KBM-7 (cell line): Measurements from ENCODE around the gene SEMA4A.

Experiments
- DNase-seq: peaks from one replicate; pipeline ENCODE4 v3.0.0-alpha.2; 2015
- in situ Hi-C: fragments of 300-500 bp; cut with MboI; formaldehyde crosslinking; loops from 2 replicates; pipeline ENCODE4 v1.14.3; 2020; ENCODE audit warnings: low sequenced_read_pairs, low pct_unique_long_range_greater_than_20kb, mixed read lengths

Gene SEMA4A

DNA sequence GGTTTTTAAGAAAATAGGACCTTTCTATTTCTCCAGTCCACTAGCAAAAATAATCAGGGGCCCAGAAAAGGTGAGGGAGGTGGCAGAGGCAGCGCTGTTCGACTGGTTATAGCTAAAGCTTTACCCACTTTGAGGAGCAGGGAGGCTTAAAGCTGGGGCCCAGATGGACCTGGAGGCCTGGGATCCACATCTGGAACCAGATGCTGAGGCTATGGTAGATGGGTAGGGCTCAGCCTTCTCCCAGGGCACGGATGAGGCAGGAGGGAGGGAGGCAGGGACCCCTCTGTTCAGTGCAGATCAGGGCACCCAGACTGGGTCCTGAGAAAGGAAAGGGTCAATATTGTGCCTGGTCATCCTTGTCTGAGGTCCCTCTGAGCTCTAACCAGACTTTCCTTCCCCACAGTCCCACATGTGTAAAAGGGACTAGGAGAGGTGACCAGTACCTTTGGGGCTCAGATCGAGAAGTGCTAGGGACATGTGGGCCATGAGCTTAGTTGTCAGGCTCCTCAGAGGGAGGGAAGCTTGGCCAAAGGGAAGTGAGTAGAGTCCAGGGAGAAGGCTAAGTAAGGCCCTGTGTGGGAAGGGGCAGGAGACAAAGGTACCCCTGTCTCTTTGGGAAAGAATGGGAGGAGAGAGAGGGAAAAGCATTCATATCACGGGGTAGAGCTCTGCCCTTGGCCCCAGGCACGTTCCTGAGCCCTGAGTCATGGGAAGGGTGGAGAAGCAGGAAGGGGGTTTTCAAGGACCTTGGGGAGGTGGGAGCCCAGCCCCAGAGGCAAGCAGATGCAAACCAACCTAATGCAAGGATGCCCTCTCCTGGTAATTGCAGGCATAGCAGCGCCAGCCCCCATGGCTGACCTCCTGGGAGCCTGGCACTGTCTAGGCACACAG is 23.5 kb upstream of the SEMA4A start:
- peak; percentile 82 for DNase-seq
- in situ Hi-C loops: loop anchor here (5.0 kb wide), 1 partner anchor 38 kb away; no protein-coding TSS in a partner anchor

DNA sequence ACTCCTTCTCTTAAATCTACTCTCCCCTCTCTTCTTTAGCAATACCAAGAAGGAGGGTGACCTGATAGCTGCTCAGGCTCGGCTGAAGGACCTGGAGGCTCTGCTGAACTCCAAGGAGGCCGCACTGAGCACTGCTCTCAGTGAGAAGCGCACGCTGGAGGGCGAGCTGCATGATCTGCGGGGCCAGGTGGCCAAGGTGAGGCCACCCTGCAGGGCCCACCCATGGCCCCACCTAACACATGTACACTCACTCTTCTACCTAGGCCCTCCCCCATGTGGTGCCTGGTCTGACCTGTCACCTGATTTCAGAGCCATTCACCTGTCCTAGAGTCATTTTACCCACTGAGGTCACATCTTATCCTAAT is 22.8 kb upstream of the SEMA4A start:
- in situ Hi-C loops: no loop called here
- no peak for DNase-seq

DNA sequence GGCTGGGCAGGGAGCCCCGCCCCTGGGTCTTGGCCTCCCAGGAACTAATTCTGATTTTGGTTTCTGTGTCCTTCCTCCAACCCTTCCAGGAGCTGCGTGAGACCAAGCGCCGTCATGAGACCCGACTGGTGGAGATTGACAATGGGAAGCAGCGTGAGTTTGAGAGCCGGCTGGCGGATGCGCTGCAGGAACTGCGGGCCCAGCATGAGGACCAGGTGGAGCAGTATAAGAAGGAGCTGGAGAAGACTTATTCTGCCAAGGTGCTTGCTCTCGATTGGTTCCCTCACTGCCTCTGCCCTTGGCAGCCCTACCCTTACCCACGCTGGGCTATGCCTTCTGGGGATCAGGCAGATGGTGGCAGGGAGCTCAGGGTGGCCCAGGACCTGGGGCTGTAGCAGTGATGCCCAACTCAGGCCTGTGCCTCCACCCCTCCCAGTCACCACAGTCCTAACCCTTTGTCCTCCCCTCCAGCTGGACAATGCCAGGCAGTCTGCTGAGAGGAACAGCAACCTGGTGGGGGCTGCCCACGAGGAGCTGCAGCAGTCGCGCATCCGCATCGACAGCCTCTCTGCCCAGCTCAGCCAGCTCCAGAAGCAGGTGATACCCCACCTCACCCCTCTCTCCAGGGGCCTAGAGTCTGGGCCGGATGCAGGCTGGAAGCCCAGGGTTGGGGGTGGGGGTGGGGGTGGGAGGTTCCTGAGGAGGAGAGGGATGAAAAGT is 18.5 kb upstream of the SEMA4A start:
- in situ Hi-C loops: no loop called here
- DNase-seq: no peak

DNA sequence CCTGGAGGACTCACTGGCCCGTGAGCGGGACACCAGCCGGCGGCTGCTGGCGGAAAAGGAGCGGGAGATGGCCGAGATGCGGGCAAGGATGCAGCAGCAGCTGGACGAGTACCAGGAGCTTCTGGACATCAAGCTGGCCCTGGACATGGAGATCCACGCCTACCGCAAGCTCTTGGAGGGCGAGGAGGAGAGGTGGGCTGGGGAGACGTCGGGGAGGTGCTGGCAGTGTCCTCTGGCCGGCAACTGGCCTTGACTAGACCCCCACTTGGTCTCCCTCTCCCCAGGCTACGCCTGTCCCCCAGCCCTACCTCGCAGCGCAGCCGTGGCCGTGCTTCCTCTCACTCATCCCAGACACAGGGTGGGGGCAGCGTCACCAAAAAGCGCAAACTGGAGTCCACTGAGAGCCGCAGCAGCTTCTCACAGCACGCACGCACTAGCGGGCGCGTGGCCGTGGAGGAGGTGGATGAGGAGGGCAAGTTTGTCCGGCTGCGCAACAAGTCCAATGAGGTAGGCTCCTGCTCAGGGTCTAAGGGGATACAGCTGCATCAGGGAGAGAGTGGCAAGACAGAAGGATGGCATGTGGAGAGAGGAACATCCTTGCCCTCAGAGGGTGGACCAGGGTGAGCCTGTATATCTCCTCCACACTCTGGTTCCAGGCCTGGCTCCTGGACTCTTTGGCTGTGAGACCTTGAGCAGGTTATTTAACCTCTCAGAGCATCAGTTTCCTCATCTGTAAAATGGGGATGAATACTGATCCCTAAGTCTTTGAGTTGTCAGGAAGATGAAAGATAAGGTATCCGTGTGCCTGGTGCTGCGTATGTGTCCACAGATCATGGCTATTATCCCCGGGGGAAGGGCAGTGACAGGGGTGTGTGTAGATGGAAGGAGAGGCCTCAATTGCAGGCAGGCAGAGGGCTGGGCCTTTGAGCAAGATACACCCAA is 17.2 kb upstream of the SEMA4A start:
- in situ Hi-C loops: no loop called here
- no peak for DNase-seq

DNA sequence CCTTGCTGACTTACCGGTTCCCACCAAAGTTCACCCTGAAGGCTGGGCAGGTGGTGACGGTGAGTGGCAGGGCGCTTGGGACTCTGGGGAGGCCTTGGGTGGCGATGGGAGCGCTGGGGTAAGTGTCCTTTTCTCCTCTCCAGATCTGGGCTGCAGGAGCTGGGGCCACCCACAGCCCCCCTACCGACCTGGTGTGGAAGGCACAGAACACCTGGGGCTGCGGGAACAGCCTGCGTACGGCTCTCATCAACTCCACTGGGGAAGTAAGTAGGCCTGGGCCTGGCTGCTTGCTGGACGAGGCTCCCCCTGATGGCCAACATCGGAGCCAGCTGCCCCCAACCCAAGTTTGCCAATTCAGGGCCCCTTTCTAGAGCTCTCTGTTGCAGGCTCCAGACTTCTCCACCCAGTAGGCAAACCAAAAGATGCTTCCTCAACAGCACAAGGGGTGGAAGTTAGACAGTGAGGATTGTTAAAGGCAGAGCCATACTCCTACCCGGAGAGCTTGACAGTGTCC is 16.4 kb upstream of the SEMA4A start:
- in situ Hi-C loops: no loop called here
- no peak for DNase-seq

DNA sequence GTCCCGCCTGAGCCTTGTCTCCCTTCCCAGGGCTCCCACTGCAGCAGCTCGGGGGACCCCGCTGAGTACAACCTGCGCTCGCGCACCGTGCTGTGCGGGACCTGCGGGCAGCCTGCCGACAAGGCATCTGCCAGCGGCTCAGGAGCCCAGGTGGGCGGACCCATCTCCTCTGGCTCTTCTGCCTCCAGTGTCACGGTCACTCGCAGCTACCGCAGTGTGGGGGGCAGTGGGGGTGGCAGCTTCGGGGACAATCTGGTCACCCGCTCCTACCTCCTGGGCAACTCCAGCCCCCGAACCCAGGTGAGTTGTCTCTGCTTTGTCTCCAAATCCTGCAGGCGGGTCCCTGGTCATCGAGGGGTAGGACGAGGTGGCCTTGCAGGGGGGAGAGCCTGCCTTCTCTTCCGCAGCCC is 14.9 kb upstream of the SEMA4A start:
- in situ Hi-C loops: no loop called here

DNA sequence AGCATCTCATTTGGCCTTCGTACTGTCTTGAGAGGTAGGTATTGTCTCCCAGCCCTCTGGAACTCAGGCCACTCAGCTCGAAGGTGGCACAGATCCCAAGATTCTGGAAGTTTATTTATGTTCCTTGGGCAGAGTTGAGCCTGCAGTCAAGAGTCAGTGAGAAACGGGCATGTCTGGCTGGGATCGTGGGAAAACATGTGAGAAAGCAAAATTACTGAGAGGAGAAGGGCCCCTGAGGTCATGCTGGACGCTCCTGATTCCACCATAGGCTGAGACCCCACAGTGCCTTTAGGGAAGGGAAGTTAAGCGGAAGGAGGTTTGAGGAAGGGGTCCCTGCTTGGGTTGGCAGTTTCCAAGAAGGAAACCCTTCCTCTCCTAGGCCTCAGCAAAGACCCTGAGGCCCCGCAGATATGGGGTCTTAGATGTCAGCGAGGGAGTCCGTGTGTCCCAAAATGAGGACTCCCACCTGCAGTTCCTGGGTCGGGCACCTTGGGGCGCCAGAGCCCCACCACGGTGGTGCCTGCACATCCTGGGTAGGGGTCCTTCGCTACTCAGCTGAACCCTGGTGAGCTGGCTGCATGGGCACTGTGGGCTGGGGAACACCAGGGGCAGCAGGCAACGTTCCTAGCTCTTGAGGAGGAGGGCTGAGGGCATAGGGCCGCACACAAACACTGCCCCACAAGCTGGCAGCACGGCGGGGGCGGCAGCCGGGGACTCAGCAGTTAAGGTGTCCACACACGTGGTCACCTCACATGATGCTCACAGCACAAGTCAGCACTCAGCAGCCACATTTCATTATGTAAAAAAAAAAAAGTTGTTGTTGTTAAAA is 12.3 kb upstream of the SEMA4A start:
- in situ Hi-C loops: no loop called here
- no peak for DNase-seq

More for the DNA sequence above, 14.9 kb upstream of the SEMA4A start:
- DNase-seq: no peak

DNA sequence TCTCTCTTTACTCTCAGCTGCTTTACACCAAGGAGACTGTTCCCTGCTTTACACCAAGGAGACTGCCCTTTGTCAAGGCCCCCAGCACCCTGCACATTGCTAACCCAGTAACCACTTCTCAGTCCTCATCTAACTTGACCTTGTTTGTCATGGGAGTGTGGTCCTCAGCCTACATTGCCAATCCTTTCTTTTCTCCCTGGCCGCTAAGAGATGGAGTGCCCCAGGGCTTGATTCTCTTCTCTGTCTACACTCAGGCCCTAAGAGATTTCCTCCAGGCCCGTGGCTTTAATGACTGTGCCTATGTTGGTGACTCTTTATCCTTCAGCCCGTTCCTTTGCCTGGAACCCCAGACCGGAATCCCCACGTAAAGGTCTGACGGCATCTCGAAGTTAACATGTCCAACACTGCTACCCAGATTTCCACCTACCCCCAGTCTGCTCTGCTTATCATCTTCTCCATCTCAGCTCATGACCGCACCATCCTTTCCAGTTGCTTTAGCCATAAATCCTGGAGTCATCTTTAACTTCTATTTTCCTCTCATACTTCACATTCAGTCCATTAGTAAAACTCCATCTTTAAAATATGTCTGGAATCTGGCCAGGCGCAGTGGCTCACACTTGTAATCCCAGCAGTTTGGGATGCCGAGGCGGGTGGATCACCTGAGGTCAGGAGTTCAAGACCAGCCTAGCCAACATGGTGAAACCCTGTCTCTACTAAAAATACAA is 9.5 kb upstream of the SEMA4A start:
- in situ Hi-C loops: no loop called here
- DNase-seq: no peak

DNA sequence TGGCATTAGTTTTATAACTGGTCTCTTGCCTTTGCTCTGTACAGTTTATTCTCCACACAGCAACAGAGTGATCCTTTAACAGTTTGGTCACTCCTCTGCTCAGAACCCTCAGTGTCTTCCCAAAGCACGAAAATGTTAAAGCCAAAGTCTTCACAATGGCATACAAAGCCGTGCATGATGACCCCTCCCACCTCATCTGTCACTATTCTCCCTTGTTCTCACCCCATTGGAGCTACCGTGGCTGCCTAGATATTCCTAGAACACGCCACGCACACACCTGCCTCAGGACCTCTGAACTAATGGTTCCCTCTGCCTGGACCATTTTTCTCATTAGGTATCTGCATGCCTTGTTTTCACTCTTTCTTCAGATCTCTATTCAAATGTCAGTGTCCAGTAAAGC is 8.6 kb upstream of the SEMA4A start:
- in situ Hi-C loops: no loop called here
- no peak for DNase-seq

DNA sequence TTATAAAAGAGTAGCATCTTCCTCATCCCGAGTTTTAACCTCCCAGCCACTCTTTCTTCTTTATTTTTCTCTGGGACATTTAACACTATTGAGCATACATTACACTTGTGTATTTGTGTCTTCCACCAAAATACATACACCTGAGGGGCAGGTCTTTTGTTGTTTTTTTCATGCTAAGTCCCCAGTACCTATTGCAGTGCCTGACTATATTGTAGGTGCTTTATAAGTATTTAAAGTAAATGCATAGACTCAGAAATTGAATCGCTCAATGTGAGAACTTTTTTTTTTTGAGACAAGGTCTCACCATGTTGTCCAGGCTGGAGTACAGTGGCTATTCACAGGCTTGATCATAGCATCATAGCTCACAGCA is 7.8 kb upstream of the SEMA4A start:
- in situ Hi-C loops: no loop called here
- no peak for DNase-seq

DNA sequence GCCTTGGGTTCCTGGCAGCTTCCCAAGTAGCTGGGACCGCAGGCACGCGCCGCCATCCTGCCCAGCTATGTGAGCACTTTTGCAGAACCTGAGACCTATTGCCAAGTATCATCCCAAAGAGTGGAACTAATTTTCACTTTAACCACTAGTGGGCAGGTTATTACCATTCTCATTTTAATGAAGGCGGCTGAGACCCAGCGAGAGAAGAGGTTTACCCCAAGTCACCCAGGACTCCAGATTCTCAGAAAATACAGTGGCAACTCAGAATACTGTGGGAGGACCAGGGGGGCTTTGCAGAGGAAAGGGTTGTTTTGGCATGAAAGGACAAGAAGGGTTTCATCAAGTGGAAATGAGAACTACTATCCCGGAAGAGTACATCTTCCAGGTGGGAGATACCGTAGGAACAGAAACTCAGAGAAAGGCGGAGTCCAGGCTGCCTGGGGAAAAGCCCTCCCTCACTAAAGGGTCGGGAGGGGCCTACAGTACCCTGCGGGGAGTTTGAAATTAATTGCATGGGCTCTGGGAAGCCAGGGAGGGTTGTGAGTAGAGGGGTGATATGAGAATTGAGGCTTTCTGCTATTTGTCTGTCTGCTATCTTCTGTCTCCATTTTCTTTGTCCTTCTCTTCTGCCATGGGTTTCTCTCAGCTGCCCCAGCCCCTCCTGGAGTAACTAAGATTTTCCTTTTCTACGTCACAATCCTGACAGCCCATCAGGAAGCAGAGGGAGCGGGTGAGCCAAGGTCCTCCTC is 7.2 kb upstream of the SEMA4A start:
- peak; percentile 91 for DNase-seq
- in situ Hi-C loops: no loop called here

DNA sequence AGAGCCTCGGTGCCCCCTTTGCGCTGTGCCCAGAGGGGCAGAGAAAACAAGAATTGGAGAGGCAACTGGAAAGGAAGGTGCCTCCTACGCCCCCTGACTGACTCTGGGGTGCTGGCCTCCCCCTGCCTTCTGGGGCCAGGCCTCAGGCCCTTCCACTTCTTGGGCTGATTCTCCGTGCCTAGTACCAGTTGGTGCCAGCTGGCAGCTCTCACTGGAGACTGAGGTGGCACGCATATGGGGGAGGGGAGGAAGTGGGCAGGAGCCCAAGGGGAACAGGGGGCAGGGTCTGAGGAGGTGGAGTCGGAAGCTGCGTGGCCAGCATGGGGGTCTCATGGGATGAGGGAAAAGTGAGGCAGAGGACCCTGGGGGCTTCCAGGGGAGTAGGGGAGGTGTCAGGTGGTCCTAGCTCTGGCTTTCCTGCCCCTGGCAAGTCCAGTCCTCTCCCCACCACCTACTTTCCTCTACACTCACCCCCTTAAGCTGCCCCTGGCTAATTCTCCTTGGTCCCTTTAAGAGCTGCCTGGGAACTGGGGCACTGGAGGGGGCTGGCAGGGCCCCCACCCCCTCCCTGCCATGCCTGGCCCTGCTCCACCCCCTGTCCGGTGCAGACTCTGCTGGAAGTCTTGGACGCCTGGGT is 6.5 kb upstream of the SEMA4A start:
- no peak for DNase-seq
- in situ Hi-C loops: no loop called here

DNA sequence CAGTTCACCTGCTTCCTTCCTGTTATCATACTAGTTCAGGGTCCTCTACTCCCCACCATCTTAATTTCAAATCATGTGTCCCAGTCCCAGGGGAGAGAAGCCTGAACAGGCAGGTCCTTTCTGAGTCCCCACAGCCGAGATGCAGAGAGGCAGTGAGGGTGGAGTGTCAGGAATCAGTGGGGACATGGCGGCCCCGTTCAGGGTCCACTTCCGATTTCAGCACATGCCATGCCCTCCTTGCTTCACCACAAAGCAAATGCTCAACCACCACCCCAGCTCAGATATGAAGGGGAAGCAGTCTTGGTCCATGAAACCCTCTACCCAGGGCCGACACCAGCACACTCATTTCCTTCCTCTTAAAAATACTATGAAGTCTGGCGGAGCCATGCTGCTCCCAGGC is 5.2 kb upstream of the SEMA4A start:
- peak; percentile 83 for DNase-seq
- in situ Hi-C loops: no loop called here

DNA sequence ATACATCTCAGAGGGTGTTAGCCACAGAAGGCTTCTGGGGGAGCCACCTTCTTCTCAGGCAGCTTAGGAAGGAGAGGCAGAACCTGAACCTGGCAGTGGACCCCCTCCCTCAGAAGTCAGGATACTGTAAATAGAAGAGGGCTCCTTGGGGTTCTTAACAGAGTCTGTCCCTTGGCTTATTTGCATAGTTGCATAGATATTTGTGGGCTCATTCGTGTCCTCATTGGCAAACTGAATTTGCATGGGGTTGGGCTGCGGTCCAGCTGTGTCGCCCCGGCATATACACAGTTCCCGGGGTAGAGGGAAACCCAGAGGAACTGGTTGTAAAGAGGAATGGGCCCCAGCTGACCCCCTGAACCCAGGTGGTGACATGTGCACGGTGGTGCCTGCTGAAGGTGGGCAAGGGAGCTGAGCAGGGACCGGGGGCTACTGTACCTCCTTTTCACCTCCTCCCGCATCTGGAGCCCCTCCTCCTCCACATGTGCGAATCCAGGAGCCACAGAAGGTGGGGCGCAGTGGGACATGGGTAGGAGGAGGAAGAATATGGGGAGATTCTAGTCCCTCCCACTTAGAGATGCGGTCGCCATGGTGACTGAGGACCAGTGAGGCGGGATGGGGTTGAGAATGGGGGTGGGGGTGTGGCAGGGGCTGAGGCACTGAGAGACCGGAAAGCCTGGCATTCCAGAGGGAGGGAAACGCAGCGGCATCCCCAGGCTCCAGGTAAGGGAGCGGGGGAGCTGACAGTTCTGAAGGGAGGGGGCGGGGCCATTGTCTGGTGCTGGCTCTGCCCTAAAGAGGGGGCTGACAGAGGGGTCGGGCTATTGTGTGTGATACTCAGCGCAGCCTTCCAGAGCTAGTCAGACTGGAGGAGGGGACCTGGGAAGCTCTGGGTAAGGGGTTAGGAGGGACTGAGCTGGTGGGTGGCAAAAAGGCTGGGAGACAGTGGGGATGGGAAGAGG is 3.7 kb upstream of the SEMA4A start:
- in situ Hi-C loops: no loop called here
- no peak for DNase-seq

DNA sequence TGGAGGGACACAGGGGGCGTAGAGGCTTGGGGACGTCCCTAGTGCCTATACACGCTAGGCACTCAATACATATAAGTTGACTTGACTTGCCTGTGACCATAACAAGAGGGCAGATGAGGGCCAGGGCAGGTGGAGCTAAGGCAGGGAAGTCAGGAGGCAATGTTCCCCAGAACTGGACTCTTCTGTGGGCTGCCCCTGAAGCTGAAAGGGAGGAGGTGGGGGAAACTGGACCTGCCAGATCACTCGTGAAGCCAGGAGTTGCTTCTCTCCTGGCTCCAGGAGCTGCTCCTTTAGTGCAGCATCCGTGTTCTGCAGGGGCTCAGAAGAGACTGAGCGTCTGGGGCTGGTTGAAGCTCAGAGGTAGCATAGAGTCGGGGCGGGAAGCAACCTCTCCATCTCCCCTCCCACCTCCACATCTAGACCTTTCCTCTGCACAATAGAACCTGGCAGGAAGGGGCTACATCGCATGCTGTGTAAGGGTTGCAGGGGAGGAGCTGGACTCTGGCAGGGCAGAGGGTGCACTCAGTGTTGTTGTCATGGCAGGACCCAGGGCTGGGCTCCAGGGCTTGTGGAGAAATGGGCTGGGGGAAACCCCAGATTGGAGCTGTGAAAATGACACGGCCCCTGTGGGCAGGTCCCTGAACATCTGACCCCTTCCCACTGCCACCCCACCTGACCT is 2.9 kb upstream of the SEMA4A start:
- in situ Hi-C loops: no loop called here
- no peak for DNase-seq
